Measurements from ENCODE around the gene B3GNT4.
A peak's percentile ranks its signal among the peaks of the same experiment; 100 is the strongest.
"Not testable (repeated sequence)": the region's sequence is repeated elsewhere in the genome, so short reads cannot be mapped to it uniquely, and the experiment has no call there.

The B3GNT4 gene

GRCh38 chr12:122203301-122204166, at the start of gene B3GNT4:
TSS of gene B3GNT4 (plus strand) at chr12:122203709. CDS start at chr12:122204619, 910 bp downstream.
- DNase-seq, result peak; percentile 20 to 52

GRCh38 chr12:122155705-122156104, 47.8 kb upstream of the B3GNT4 start:
- no peak for DNase-seq

GRCh38 chr12:122158700-122159285, 44.7 kb upstream of the B3GNT4 start:
- DNase-seq, result no peak

- peak in 1 of 2 experiments; percentile 10 for DNase-seq
Measured at GRCh38 chr12:122159882-122160281, 43.6 kb upstream of the B3GNT4 start.

- no peak for DNase-seq
Measured at GRCh38 chr12:122160761-122161160, 42.7 kb upstream of the B3GNT4 start.

GRCh38 chr12:122161682-122162081, 41.8 kb upstream of the B3GNT4 start:
- DNase-seq, result no peak

GRCh38 chr12:122162976-122163375, 40.5 kb upstream of the B3GNT4 start:
- DNase-seq, result no peak

- peak; percentile 65 to 81 for DNase-seq
Measured at GRCh38 chr12:122166422-122167349, 36.8 kb upstream of the B3GNT4 start.

GRCh38 chr12:122167356-122167925, 36.1 kb upstream of the B3GNT4 start:
- DNase-seq, result no peak

- no peak for DNase-seq
Measured at GRCh38 chr12:122168492-122168891, 35.0 kb upstream of the B3GNT4 start.

- no peak for DNase-seq
Measured at GRCh38 chr12:122171399-122171798, 32.1 kb upstream of the B3GNT4 start.

GRCh38 chr12:122172262-122172939, 31.1 kb upstream of the B3GNT4 start:
- no peak for DNase-seq

- no peak for DNase-seq
Measured at GRCh38 chr12:122174155-122174845, 29.2 kb upstream of the B3GNT4 start, which contains the start of gene IL31. TSS of gene IL31 (minus strand) at chr12:122174221. CDS start at chr12:122174172, 49 bp downstream.

- not testable (repeated sequence) for DNase-seq
Measured at GRCh38 chr12:122176473-122176872, 27.0 kb upstream of the B3GNT4 start.

GRCh38 chr12:122182887-122183587, 20.5 kb upstream of the B3GNT4 start, which contains the start of gene LRRC43:
TSS of gene LRRC43 (plus strand) at chr12:122183123. CDS start at chr12:122183145, 22 bp downstream.
- peak; percentile 91 to 94 for DNase-seq

GRCh38 chr12:122183588-122183940, 19.9 kb upstream of the B3GNT4 start:
- DNase-seq, result no peak

- DNase-seq, result no peak
Measured at GRCh38 chr12:122184517-122184916, 19.0 kb upstream of the B3GNT4 start.

- DNase-seq, result no peak
Measured at GRCh38 chr12:122185079-122185478, 18.4 kb upstream of the B3GNT4 start.

- no peak for DNase-seq
Measured at GRCh38 chr12:122185494-122186082, 17.9 kb upstream of the B3GNT4 start.

- DNase-seq, result no peak
Measured at GRCh38 chr12:122187466-122187865, 16.0 kb upstream of the B3GNT4 start.

All from NCI-H524 (cell line).